Keratinocyte (primary cell): ENCODE results near the gene TRPT1. TPM values are rescaled to one million over a fixed set of nuclear protein-coding genes. Genes with fewer than 3 reads are reported as not detected.
A peak's percentile ranks its signal among the peaks of the same experiment; 100 is the strongest.

ENCODE experiments used
- DNase-seq: peaks from one replicate; pipeline ENCODE4 v3.0.0-alpha.2; 2011; ENCODE audit warnings: low read depth, missing footprints, low spot score
- FAIRE-seq: peaks from 2 replicates; lab custom pipeline; 2011; peaks lifted over from hg19 to GRCh38; lab: Jason Lieb, UNC
- H2AFZ ChIP-seq: 2 replicates; pipeline ENCODE4 v1.6.0; 2012; ENCODE audit warnings: low read length, control low read depth, inconsistent platforms; ENCODE audit not compliant: control insufficient read depth
- H3K27ac ChIP-seq: 2 replicates; pipeline ENCODE4 v1.5.1; 2011; ENCODE audit warnings: low read length; ENCODE audit not compliant: control insufficient read depth, insufficient read depth
- H3K27me3 ChIP-seq: 3 replicates; pipeline ENCODE4 v1.6.0; 2011; ENCODE audit warnings: low read length; ENCODE audit not compliant: control insufficient read depth, insufficient read depth; ENCODE audit errors: extremely low read depth
- H3K36me3 ChIP-seq, 2 experiments: 2 replicates in 1 of 2; 3 replicates in 1 of 2; pipeline ENCODE4 v1.5.1; 2011; ENCODE audit warnings: low read length in 2 of 2, mild to moderate bottlenecking in 1 of 2; ENCODE audit not compliant: control insufficient read depth in 2 of 2, insufficient read depth in 2 of 2; ENCODE audit errors: extremely low read depth in 1 of 2
- H3K4me1 ChIP-seq: 3 replicates; pipeline ENCODE4 v1.5.1; 2011; ENCODE audit warnings: low read length; ENCODE audit not compliant: control insufficient read depth, insufficient read depth; ENCODE audit errors: extremely low read depth
- H3K4me2 ChIP-seq: 3 replicates; pipeline ENCODE4 v1.6.0; 2011; ENCODE audit warnings: low read depth, low read length; ENCODE audit not compliant: control insufficient read depth, insufficient read depth; ENCODE audit errors: extremely low read depth
- H3K4me3 ChIP-seq, 3 experiments: fragments of 200-600 bp in 1 of 3; sonication (generic) in 1 of 3; 2 replicates in 2 of 3; 3 replicates in 1 of 3; pipeline ENCODE4 v1.5.1; 2011 to 2016; ENCODE audit warnings: low read length in 3 of 3, mild to moderate bottlenecking in 3 of 3, control low read depth in 2 of 3, inconsistent platforms in 1 of 3, low read depth in 1 of 3, mixed read lengths in 1 of 3, mixed run types in 1 of 3, moderate library complexity in 1 of 3; ENCODE audit not compliant: control insufficient read depth in 2 of 3, insufficient read depth in 2 of 3; ENCODE audit errors: extremely low read depth in 1 of 3
- H3K79me2 ChIP-seq: 2 replicates; pipeline ENCODE4 v1.6.0; 2012; ENCODE audit warnings: low read length; ENCODE audit not compliant: control insufficient read depth, insufficient read depth
- H3K9ac ChIP-seq: 3 replicates; pipeline ENCODE4 v1.6.0; 2011; ENCODE audit warnings: low read length; ENCODE audit not compliant: control insufficient read depth, insufficient read depth; ENCODE audit errors: extremely low read depth
- H3K9me1 ChIP-seq: 3 replicates; pipeline ENCODE4 v1.6.0; 2011; ENCODE audit warnings: low read length; ENCODE audit not compliant: control insufficient read depth, insufficient read depth; ENCODE audit errors: extremely low read depth
- H3K9me3 ChIP-seq: 2 replicates; pipeline ENCODE4 v1.5.1; 2012; ENCODE audit warnings: low read depth, low read length; ENCODE audit not compliant: control insufficient read depth
- H4K20me1 ChIP-seq: 3 replicates; pipeline ENCODE4 v1.6.0; 2011; ENCODE audit warnings: low read length; ENCODE audit not compliant: control insufficient read depth, insufficient read depth; ENCODE audit errors: extremely low read depth
- CTCF ChIP-seq, 3 experiments: IDR thresholded peaks in 1 of 3; conservative IDR thresholded peaks in 1 of 3; optimal IDR thresholded peaks in 1 of 3; 2 replicates in 2 of 3; 3 replicates in 1 of 3; pipeline versions ENCODE3 to v1.5.1; 2011; ENCODE audit warnings: low read length in 3 of 3, mild to moderate bottlenecking in 3 of 3, moderate library complexity in 2 of 3, control low read depth in 1 of 3, inconsistent platforms in 1 of 3; ENCODE audit not compliant: insufficient read depth in 2 of 3; ENCODE audit errors: extremely low read depth in 1 of 3
- EZH2 ChIP-seq: IDR thresholded peaks from one replicate; pipeline ENCODE4 v1.6.1; 2012; ENCODE audit warnings: inconsistent platforms, mild to moderate bottlenecking, low read length, moderate library complexity
- dilution Hi-C: fragments of 300-500 bp; cut with MboI; formaldehyde crosslinking; loops from one replicate; pipeline ENCODE4 v1.7.0; 2020; ENCODE audit warnings: low sequenced_read_pairs; ENCODE audit not compliant: extremely low pct_ligation_motif_present
- polyA plus RNA-seq, 5 experiments: library from polyadenylated mRNA; depleted of rRNA in 3 of 5; stranded (reverse) in 3 of 5; stranded (forward) in 1 of 5; unstranded in 1 of 5; fragments of >200 nt; gene quantifications; 1 replicate in 1 of 5; 2 replicates in 3 of 5; 3 replicates in 1 of 5; pipeline versions ENCODE4 v1.2.1 to v1.2.3, GENCODE V29; 2011 to 2012; ENCODE audit warnings: missing spikeins in 2 of 5, low read depth in 1 of 5, low replicate concordance in 1 of 5

TRPT1 gene
- polyA plus RNA-seq, 1 donor (not counting 4 experiments of a cell fraction or from before 2014, with no cell fraction given) = 15.5 TPM

DNA sequence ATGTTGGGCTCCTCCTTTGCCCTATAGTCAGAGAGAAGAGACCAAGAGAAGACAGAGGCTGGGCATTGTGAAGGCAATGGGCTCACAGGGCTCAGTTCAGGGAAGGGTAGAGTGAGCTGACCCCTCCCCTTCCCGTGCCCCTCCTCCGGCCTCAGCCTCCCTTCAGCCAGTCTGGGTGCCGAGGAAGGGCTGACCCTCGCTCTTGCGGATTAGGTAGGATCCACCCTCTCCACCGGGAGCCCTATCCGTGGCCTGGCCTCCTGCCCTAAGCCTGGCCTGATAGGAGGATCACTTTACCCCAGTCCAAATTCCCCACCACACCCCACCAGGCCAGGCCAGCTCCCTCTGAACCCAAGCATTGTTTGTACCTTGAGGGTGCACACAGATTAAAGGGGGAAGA is 22.6 kb upstream of the TRPT1 start:
- Histone ChIP-seq H3K4me3 (no peak overlapping the region), H3K9me3 (no peaks in the 10 kb centered on the region), H2AFZ (no peak overlapping the region), H3K27me3 (no peaks in the 10 kb centered on the region), H3K27ac (no peak overlapping the region), H3K4me1 (peaks cover 34% of the 10 kb centered on the region), H3K9ac (no peak overlapping the region), H3K36me3 (peaks cover 4 to 15% of the 10 kb centered on the region in 2 experiments), H3K9me1 (no peaks in the 10 kb centered on the region), H3K4me2 (no peak overlapping the region), H3K79me2 (peaks cover 41% of the 10 kb centered on the region), H4K20me1 (peaks cover 8% of the 10 kb centered on the region)
- no peak for DNase-seq
- dilution Hi-C loops = no loop called here
- TF ChIP-seq EZH2 (no peak), CTCF (optimal IDR thresholded peaks at IDR 0.05 in 1 of 3, IDR thresholded peaks at IDR 0.05 in 1 of 3, conservative IDR thresholded peaks at IDR 0.05 in 1 of 3; ENCODE audit: extremely low read depth in 1 of 3, insufficient read depth in 2 of 3, low read length in 3 of 3) (no peak)
- no peak for FAIRE-seq

DNA sequence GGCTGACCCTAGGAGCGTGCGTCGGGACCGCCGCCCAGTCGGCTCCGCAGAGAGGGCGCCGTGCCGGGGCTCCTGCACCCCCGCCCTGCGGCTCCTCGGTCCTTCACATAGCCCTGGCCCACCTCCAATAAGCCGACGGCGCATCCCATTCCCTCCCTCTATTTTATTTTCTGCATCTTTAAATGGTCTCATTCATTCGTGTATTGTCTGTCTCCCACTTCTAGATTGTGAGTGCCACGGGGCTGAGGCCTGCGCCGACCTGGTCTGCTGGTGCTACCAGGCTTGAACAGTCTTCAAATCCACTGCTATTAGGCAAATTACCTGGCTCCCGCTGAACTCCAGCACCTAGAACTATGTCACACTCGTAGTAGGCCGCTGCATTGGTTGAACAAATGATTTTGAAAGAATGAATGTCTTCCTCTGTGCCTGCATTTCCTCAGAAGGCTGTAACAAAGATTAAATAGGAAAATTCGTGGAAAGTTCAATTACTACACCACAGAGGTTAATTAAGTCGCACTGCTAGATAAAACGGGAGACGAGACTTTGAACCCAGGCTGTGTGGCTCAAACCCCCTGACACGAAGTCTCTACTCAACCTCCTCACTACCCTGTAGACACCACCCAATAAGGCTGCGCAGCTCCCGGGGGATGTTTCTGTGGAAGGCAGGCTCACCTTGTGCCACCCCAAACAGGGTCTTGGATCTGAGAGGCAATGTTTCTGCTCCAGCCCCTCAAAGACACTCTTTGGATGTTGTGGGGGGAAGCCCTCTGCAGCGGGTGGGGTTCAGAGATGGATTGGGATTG is 21.9 kb upstream of the TRPT1 start:
- H3K9me3 ChIP-seq = no peaks in the 10 kb centered on the region
- no peak overlapping the region for H3K27ac ChIP-seq
- H2AFZ ChIP-seq = no peak overlapping the region
- TF ChIP-seq CTCF (optimal IDR thresholded peaks at IDR 0.05 in 1 of 3, IDR thresholded peaks at IDR 0.05 in 1 of 3, conservative IDR thresholded peaks at IDR 0.05 in 1 of 3; ENCODE audit: extremely low read depth in 1 of 3, insufficient read depth in 2 of 3, low read length in 3 of 3) = no peak
- no peak for TF ChIP-seq EZH2
- H3K4me1 ChIP-seq = peaks cover 35% of the 10 kb centered on the region
- FAIRE-seq (no peak), DNase-seq (no peak)
- dilution Hi-C loops = no loop called here
- H3K79me2 ChIP-seq = peaks cover 34% of the 10 kb centered on the region
- no peaks in the 10 kb centered on the region for H3K27me3 ChIP-seq
- peak overlapping the region; percentile 95 for H3K9ac ChIP-seq
- peak overlapping the region; percentile 52 to 87 (median 60) for H3K4me3 ChIP-seq
- peaks cover 2% of the 10 kb centered on the region for H4K20me1 ChIP-seq
- H3K4me2 ChIP-seq = peak overlapping the region; percentile 100
- H3K9me1 ChIP-seq = no peaks in the 10 kb centered on the region
- peaks cover 5 to 16% of the 10 kb centered on the region in 2 experiments for H3K36me3 ChIP-seq
